ENCODE measurements around the gene FAM170B. TPM values are rescaled to one million over a fixed set of nuclear protein-coding genes. Genes with fewer than 3 reads are reported as not detected.

FAM170B gene
- total and polyA plus RNA-seq, 9 of the 15 experiments (the other 6 are each of a cell fraction or from before 2014, with no cell fraction given) = 0.11 to 0.21 TPM; not detected in 7

DNA sequence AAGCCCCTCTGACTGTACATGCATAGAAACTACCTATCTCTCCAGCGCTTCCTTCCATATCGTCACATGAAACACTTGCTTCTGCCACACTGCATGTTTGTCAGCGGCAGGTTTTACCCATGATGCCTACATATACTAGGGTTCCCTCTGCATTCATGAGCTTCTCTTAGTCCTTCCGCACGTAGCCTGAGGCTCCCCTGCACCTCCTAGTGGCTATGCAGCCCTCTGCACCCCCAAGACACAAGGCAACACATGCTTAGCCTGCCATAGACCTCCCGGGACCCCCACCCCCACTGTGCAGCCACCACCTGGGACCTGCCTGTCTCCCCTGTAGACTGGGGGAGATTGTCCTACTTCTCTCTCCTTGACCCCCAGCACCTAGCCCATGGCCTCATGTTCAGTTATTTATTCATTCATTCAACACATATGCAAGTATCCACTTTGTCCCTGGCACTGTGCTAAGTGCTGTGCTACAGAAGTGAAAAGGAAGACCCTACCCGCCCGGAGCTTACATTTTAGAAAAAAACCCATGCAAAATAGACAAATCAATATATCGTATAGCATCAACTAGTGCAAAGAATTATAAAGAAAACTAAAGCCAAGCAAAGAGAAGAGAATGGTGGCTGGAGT, 30.9 kb upstream of the FAM170B start:
- peak; percentile 80 for ATAC-seq
- ChIA-PET CTCF (ENCODE audit: low intra/inter-chr PET ratio) (no interaction called here), POLR2A (interaction anchor here (0.6 to 1.5 kb wide), 6 partner anchors 9 to 1150 kb away, joined by 3 to 9 read pairs (median 4); no protein-coding TSS in a partner anchor)
- peaks cover 80% of the 10 kb centered on the region for H3K36me3 ChIP-seq (ENCODE audit: control insufficient read depth, insufficient read depth, low read length)
- in situ Hi-C loops (cut with MboI) (loop anchor here (5.0 kb wide), 1 partner anchor 177 kb away; no protein-coding TSS in a partner anchor), intact Hi-C loops (cut with micrococcal nuclease) (loop anchor here (2.0 to 5.0 kb wide), 4 partner anchors 52 to 348 kb away; no protein-coding TSS in a partner anchor)
- no peaks in the 10 kb centered on the region for H3K27me3 ChIP-seq (ENCODE audit: control insufficient read depth in 2 of 2, insufficient read depth in 2 of 2, low read length in 2 of 2)
- H3K4me3 ChIP-seq = no peak overlapping the region
- H3K27ac ChIP-seq (ENCODE audit: extremely low read depth, low read depth, low read length) = peak overlapping the region; percentile 65; the same call in 2 of the 3 replicates
- H3K9me1 ChIP-seq (ENCODE audit: control insufficient read depth, insufficient read depth, low read length) = peaks cover 5% of the 10 kb centered on the region
- WGBS (ENCODE audit: insufficient coverage, low coverage, missing lambda C conversion rate) = 42% methylated on average over 9 of the region's 9 CpGs
- peak; percentile 81 for FAIRE-seq
- H2AFZ ChIP-seq (ENCODE audit: low read depth, low read length) = peak overlapping the region; percentile 58
- no peaks in the 10 kb centered on the region for H4K20me1 ChIP-seq (replicated peaks; ENCODE audit: control insufficient read depth, insufficient read depth, low read length)
- peaks cover 66 to 90% of the 10 kb centered on the region in 2 experiments for H3K4me1 ChIP-seq (replicated peaks in 1 of 2; ENCODE audit: control insufficient read depth in 2 of 2, insufficient read depth in 2 of 2, low read length in 2 of 2)
- peak overlapping the region; percentile 50; the same call in 1 of the 2 replicates for H3K4me2 ChIP-seq (ENCODE audit: insufficient read depth, low read length)
- H3K79me2 ChIP-seq (ENCODE audit: control insufficient read depth, insufficient read depth, low read length) = peaks cover 22% of the 10 kb centered on the region; the same call in 1 of the 3 replicates
- H3K9ac ChIP-seq (ENCODE audit: insufficient read depth in 1 of 2, low read depth in 2 of 2, low read length in 2 of 2) = 0 out of 4 replicates have a peak overlapping the region, but pooled peaks of 1 of the 2 experiments have one; percentile 26
- peak; percentile 72 to 83 (median 76) for DNase-seq (ENCODE audit: extremely low read depth in 1 of 4, low spot score in 3 of 4)
- no TSS peak for BruUV-seq (replicated peaks)
- no peaks in the 10 kb centered on the region for H3K9me3 ChIP-seq (replicated peaks; ENCODE audit: control insufficient read depth, insufficient read depth, low read depth, low read length)
- TF ChIP-seq CAMTA2 (CRISPR knock-in tag; conservative IDR thresholded peaks at IDR 0.05) = 0 out of 2 replicates have a peak, but pooled peaks have one; percentile 36
- 0 out of 2 replicates have a peak, but pooled peaks have one; percentile 15 for TF ChIP-seq PHF21A (IDR thresholded peaks at IDR 0.05; ENCODE audit: borderline replicate concordance, low read depth)
- TF ChIP-seq SOX6 (IDR thresholded peaks at IDR 0.05) = 0 out of 2 replicates have a peak, but pooled peaks have one; percentile 24
- peak; percentile 45; the same call in 1 of the 2 replicates for TF ChIP-seq JUN (IDR thresholded peaks at IDR 0.05; ENCODE audit: borderline replicate concordance, low read depth, low read length)
- no peak for TF ChIP-seq JUN (CRISPR knock-in tag; IDR thresholded peaks at IDR 0.05; ENCODE audit: borderline replicate concordance)
- peak; percentile 23; the same call in 1 of the 2 replicates for TF ChIP-seq ZNF668 (CRISPR knock-in tag; IDR thresholded peaks at IDR 0.05)
- TF ChIP-seq MYC (IDR thresholded peaks at IDR 0.05; ENCODE audit: low read depth, low read length) = peak; percentile 51; the same call in 1 of the 2 replicates
- no peak for TF ChIP-seq MYC (CRISPR knock-in tag; IDR thresholded peaks at IDR 0.05; ENCODE audit: borderline replicate concordance, low read depth)
- TF ChIP-seq TBP (optimal IDR thresholded peaks at IDR 0.05; ENCODE audit: low read depth, low read length) = peak; percentile 24
- TF ChIP-seq, protein P1, sequence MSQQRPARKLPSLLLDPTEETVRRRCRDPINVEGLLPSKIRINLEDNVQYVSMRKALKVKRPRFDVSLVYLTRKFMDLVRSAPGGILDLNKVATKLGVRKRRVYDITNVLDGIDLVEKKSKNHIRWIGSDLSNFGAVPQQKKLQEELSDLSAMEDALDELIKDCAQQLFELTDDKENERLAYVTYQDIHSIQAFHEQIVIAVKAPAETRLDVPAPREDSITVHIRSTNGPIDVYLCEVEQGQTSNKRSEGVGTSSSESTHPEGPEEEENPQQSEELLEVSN (IDR thresholded peaks at IDR 0.05; ENCODE audit: borderline replicate concordance in 1 of 2, extremely low read depth in 1 of 2, insufficient read depth in 1 of 2, insufficient read length in 1 of 2, low read depth in 1 of 2, low read length in 1 of 2, poor library complexity in 1 of 2, severe bottlenecking in 1 of 2) = peak in 1 of 2 experiments; percentile 27
- TF ChIP-seq NEUROD1 (IDR thresholded peaks at IDR 0.05; ENCODE audit: borderline replicate concordance, low read depth, low read length, partially characterized antibody) = peak; percentile 36
- TF ChIP-seq ZNF316 (IDR thresholded peaks at IDR 0.05) = no peak
- no peak for TF ChIP-seq MYBL2 (IDR thresholded peaks at IDR 0.05; ENCODE audit: low read depth)
- no peak for TF ChIP-seq MYBL2 (CRISPR knock-in tag; IDR thresholded peaks at IDR 0.05; ENCODE audit: borderline replicate concordance)
- TF ChIP-seq RCOR1 (IDR thresholded peaks at IDR 0.05; ENCODE audit: borderline replicate concordance in 1 of 2, low read depth in 2 of 2, low read length in 2 of 2) = peak in 1 of 2 experiments; percentile 57; a peak in 1 of 4 replicates
- peak; percentile 51; the same call in 1 of the 2 replicates for TF ChIP-seq EHMT2 (IDR thresholded peaks at IDR 0.05)
- TF ChIP-seq CBX3 (IDR thresholded peaks at IDR 0.05; ENCODE audit: borderline replicate concordance in 1 of 2, low read length in 2 of 2) = peak in 1 of 2 experiments; percentile 14; a peak in 1 of 3 replicates
- peak; percentile 85 for TF ChIP-seq SMC3 (conservative IDR thresholded peaks at IDR 0.05; ENCODE audit: insufficient read depth, low read depth, low read length)
- TF ChIP-seq, protein P2, sequence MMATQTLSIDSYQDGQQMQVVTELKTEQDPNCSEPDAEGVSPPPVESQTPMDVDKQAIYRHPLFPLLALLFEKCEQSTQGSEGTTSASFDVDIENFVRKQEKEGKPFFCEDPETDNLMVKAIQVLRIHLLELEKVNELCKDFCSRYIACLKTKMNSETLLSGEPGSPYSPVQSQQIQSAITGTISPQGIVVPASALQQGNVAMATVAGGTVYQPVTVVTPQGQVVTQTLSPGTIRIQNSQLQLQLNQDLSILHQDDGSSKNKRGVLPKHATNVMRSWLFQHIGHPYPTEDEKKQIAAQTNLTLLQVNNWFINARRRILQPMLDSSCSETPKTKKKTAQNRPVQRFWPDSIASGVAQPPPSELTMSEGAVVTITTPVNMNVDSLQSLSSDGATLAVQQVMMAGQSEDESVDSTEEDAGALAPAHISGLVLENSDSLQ (IDR thresholded peaks at IDR 0.05) = no peak

Measured in K562 (cell line).